A673 (cell line): Measurements from ENCODE around the gene LDB1.

Experiments used
- EZH2 ChIP-seq: fragments of 200-600 bp; sonication (generic); IDR thresholded peaks from 2 replicates; pipeline ENCODE4 v1.6.1; 2017; ENCODE audit warnings: borderline replicate concordance, low read depth, mild to moderate bottlenecking, mixed read lengths, antibody characterized with exemption, low read length; ENCODE audit not compliant: poor library complexity, severe bottlenecking
- TF ChIP-seq, protein P1 (sequence below): fragments of 300-800, 200-600 bp; sonication (generic); conservative IDR thresholded peaks from 2 replicates; pipeline ENCODE4 v1.5.1; 2017; ENCODE audit warnings: low read depth, mild to moderate bottlenecking, antibody characterized with exemption, low read length, moderate library complexity, mixed read lengths

DNA sequence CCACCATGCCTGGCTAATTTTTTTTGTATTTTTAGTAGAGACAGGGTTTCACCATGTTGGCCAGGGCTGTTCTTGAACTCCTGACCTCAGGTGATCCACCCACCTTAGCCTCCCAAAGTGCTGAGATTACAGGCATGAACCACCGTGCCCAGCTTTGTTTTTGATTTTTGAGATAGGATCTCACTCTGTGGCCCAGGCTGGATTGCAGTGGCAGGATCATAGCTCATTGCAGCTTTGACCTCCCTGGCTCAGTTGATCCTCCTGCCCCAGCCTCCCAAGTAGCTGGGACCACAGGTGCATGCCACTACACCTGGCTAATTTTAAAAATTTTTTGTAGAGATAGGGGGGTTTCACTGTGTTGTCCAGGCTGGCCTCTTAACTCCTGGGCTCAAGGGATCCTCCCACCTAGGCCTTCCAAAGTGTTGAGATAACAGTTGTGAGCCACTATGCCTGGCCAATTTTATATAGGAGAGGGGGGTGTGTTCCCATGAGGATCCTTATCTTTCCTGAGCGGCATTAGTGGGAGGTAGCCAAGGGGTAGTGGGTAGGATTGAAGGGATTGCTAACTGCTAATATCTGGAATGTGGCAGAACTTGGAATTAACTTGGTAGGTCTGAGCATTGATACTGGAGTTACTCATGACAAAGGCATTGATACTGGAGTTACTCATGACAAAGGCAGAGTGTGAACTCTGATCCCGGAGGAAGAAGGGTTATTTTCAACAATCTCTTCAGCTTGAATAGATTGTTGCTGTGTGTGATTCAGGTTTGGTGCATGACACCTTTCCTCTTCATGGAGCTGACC lies 31.0 kb upstream of the LDB1 start:
- TF ChIP-seq, protein P1, sequence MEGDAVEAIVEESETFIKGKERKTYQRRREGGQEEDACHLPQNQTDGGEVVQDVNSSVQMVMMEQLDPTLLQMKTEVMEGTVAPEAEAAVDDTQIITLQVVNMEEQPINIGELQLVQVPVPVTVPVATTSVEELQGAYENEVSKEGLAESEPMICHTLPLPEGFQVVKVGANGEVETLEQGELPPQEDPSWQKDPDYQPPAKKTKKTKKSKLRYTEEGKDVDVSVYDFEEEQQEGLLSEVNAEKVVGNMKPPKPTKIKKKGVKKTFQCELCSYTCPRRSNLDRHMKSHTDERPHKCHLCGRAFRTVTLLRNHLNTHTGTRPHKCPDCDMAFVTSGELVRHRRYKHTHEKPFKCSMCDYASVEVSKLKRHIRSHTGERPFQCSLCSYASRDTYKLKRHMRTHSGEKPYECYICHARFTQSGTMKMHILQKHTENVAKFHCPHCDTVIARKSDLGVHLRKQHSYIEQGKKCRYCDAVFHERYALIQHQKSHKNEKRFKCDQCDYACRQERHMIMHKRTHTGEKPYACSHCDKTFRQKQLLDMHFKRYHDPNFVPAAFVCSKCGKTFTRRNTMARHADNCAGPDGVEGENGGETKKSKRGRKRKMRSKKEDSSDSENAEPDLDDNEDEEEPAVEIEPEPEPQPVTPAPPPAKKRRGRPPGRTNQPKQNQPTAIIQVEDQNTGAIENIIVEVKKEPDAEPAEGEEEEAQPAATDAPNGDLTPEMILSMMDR = no peak
- no peak for TF ChIP-seq EZH2
